Mucosa of rectum (tissue), 2 donors: ENCODE results near the gene CERKL.

Source experiments
- H3K27ac ChIP-seq, 2 donors: one replicate each; pipeline ENCODE4 v1.7.0; 2013; ENCODE audit warnings: inconsistent platforms in 2 of 2, low read depth in 2 of 2, low read length in 2 of 2
- H3K27me3 ChIP-seq, 2 donors: one replicate each; pipeline ENCODE4 v1.7.0; 2013; ENCODE audit warnings: low read length in 2 of 2; ENCODE audit not compliant: control insufficient read depth in 2 of 2, insufficient read depth in 2 of 2
- H3K36me3 ChIP-seq, 2 donors: one replicate each; pipeline ENCODE4 v1.7.0; 2013; ENCODE audit warnings: low read length in 2 of 2; ENCODE audit not compliant: control insufficient read depth in 2 of 2, insufficient read depth in 2 of 2
- H3K4me1 ChIP-seq, 2 donors: one replicate each; pipeline ENCODE4 v1.7.0; 2013; ENCODE audit warnings: low read length in 2 of 2, mild to moderate bottlenecking in 1 of 2; ENCODE audit not compliant: control insufficient read depth in 2 of 2, insufficient read depth in 2 of 2
- H3K4me3 ChIP-seq, 2 donors: one replicate each; pipeline ENCODE4 v1.7.0; 2013; ENCODE audit warnings: low read length in 2 of 2
- H3K9ac ChIP-seq, 2 donors: one replicate each; pipeline ENCODE4 v1.7.0; 2013; ENCODE audit warnings: low read length in 2 of 2, low read depth in 1 of 2, mild to moderate bottlenecking in 1 of 2
- H3K9me3 ChIP-seq, 2 donors: one replicate each; pipeline ENCODE4 v1.7.0; 2013; ENCODE audit warnings: low read length in 2 of 2; ENCODE audit not compliant: control insufficient read depth in 2 of 2
- donor health status: healthy.
- donor health status: Normal muscosa, but diverticular disease.

Gene CERKL

DNA sequence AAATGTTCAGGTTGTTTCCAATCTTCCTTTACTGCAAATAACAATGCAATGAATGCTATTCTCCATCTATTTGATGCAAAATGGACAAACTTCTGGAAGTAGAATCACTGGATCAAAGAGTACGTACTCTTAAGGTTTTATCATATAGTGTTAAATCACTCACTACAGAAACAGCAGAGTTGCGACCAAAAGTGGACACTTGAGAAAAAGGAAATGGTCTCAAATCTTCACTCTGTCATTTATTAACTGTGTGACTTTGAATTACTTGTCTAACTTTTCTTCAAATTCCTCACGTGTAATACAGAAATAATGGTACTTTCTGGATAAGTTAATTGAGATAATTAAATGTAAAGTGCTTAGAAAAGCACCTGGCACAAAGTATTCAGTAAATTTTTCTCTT is 78.1 kb downstream of the CERKL start:
- Histone ChIP-seq H3K9me3 (no peaks in the 10 kb centered on the region), H3K36me3 (no peaks in the 10 kb centered on the region), H3K27ac (no peak overlapping the region), H3K4me3 (no peak overlapping the region), H3K4me1 (no peaks in the 10 kb centered on the region), H3K27me3 (peaks cover 0 to 3% of the 10 kb centered on the region in 2 donors), H3K9ac (no peak overlapping the region)

DNA sequence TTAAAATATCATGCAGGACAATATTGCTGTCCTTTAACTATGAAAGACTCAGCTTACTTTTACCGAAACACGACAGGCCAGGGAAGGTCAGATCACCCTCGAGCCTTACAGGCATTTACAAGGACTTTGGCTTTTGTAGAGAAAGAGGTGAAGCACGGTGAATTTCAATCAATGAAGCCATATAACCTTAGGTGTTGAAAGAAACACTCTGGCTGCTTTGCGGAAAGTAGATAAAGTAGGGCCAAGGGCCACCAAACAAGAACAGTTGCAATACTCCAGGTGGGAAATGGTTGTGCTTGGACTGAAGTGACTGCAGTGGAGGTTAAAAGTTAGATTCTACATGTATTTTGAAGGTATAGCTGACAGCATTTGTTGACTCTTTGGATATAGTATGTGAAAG is 80.5 kb downstream of the CERKL start:
- Histone ChIP-seq H3K36me3 (no peaks in the 10 kb centered on the region), H3K27ac (no peak overlapping the region), H3K9ac (no peak overlapping the region), H3K4me1 (no peaks in the 10 kb centered on the region), H3K27me3 (peaks cover 0 to 3% of the 10 kb centered on the region in 2 donors), H3K4me3 (no peak overlapping the region), H3K9me3 (no peaks in the 10 kb centered on the region)

DNA sequence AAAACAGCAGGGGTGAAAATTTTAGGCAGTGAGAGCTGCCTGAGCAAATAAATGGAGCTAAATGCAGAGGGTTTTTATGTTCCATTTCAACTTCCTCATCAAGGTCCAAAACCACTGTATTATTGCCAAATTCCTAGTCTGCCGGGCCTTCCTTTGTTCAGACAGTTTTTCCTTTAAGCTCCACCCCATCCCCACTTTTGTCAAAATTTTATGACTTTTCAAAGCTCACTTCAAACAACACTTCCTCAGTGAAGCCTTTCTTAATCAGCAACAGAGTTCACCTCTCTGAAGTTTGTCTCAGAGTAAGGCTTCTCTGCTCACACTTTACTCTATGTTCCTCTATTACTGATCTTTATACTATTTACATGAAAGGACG is 81.3 kb downstream of the CERKL start:
- Histone ChIP-seq H3K27ac (no peak overlapping the region), H3K4me1 (no peaks in the 10 kb centered on the region), H3K4me3 (no peak overlapping the region), H3K9ac (no peak overlapping the region), H3K27me3 (peaks cover 0 to 3% of the 10 kb centered on the region in 2 donors), H3K36me3 (no peaks in the 10 kb centered on the region), H3K9me3 (no peaks in the 10 kb centered on the region)

DNA sequence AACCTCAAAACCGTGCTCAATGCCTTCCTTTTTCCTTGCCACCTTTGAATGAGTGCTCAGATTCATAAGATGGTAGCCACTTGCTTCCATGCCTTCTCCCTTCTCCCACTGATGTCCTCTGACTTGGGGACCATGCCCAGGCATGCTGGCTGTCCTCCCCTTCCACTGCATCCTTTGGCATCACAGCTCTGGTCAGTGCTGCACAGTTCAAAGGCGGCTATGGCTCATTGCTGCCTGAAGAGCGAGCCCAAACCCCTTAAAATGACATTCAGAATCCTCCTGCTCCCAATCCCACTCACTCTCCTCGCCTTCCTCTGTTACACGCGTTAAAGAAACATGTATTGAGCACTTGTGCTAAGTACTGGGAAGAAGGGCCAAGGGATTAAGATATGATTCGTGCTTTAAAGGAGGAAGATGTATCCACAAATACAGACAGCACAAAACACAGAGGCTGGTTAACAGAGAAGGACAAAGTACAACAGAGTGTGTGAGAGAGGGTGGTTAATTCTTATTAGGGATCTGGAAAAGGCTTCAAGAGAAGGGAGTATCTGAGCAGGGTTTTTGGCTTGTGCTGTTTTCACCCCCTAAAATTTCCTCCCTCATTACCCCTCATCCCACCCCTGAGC is 81.8 kb downstream of the CERKL start:
- Histone ChIP-seq H3K36me3 (no peaks in the 10 kb centered on the region), H3K4me3 (no peak overlapping the region), H3K9ac (no peak overlapping the region), H3K4me1 (no peaks in the 10 kb centered on the region), H3K9me3 (no peaks in the 10 kb centered on the region), H3K27ac (no peak overlapping the region), H3K27me3 (peaks cover 0 to 3% of the 10 kb centered on the region in 2 donors)

DNA sequence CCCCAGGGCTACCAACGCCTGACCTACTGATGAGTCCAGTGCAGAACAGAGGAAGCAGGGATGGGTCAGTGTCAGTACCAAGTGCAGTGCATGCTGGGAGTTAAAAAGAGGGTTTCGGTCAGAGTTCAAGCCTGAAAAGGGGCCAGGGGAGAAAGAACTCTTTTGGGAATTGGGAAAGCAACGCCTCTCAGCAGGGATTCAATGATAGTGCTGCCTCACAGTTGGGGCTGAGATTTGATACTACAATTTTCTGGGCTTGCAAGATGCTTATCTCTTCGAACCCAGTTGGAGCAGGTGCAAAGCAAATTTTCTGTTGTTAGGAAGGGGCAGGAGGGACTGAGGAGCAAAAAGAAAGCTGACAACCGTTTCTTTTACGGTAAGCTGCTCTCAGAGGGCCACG is 82.6 kb downstream of the CERKL start:
- Histone ChIP-seq H3K9me3 (no peaks in the 10 kb centered on the region), H3K27ac (no peak overlapping the region), H3K4me3 (no peak overlapping the region), H3K27me3 (peaks cover 0 to 3% of the 10 kb centered on the region in 2 donors), H3K9ac (no peak overlapping the region), H3K36me3 (no peaks in the 10 kb centered on the region), H3K4me1 (no peaks in the 10 kb centered on the region)

DNA sequence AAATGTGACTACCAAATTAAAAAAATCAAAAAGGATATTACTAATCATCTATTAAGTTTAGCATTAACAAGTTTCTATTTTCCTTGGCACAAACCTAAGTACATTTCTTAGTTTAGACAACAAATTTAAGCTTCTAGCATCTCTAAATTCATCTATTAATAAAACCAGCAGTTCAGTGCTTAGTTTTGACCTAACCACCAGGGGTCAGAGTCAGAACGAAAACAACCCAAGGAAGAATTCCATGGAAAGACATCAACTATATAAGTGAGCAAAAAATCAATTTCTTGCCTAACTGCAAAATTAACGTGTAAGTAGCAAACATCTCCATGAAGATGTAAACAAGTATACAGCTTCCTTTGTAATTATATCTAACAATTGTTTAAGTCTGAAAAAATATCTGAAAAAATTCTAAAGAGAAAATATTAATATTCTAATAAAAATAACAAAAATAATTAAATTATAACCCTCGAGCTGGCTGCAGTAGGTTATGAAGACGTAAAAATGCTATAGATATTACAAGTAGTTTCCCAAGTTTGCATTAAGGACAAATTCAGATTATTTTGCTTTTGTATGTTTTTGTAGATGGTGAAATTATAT is 83.7 kb downstream of the CERKL start:
- Histone ChIP-seq H3K9me3 (no peaks in the 10 kb centered on the region), H3K9ac (no peak overlapping the region)

DNA sequence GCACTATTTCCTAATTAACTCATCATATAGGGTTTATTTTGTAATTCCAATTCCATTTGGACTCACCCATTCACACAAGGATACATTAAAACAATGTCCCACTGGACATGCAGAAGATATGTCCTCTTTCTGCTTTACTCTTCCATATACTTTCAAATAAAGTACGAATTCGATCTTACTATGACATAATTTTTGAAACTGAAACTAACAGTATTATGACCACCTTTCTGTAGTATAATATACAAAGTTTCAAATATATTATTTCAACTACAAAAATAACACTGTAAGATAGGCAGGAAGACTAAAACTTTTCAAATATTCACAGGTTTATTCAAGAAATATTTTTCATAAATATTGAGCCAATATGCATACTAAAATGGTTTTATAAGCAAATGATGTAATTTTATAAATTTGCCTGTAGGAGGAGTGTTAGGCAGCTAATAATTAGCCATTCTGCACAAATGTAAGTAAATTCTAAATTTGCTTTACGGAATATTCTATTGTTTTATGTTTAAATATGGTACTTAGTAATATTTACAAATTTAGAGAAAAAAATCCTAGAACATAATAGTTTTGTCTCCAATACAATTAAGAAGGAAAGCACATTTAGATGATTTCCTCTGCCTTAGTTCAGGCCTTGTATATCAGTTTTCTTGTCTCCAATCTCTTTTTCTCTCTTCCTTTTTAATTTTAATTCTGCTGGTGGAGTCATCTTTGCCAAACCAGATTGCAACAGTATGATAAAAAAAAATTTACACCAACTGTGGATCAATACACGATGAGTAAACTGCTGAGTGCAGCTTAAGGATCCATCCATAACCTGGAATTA is 85.9 kb downstream of the CERKL start:
- Histone ChIP-seq H3K36me3 (no peaks in the 10 kb centered on the region), H3K27ac (no peak overlapping the region), H3K9ac (no peak overlapping the region), H3K4me3 (no peak overlapping the region), H3K4me1 (no peaks in the 10 kb centered on the region), H3K27me3 (peaks cover 0 to 3% of the 10 kb centered on the region in 2 donors), H3K9me3 (no peaks in the 10 kb centered on the region)

More for the DNA sequence above, 83.7 kb downstream of the CERKL start:
- no peaks in the 10 kb centered on the region for H3K36me3 ChIP-seq
- no peak overlapping the region for H3K4me3 ChIP-seq
- no peak overlapping the region for H3K27ac ChIP-seq
- no peaks in the 10 kb centered on the region for H3K4me1 ChIP-seq
- peaks cover 0 to 3% of the 10 kb centered on the region in 2 donors for H3K27me3 ChIP-seq

DNA sequence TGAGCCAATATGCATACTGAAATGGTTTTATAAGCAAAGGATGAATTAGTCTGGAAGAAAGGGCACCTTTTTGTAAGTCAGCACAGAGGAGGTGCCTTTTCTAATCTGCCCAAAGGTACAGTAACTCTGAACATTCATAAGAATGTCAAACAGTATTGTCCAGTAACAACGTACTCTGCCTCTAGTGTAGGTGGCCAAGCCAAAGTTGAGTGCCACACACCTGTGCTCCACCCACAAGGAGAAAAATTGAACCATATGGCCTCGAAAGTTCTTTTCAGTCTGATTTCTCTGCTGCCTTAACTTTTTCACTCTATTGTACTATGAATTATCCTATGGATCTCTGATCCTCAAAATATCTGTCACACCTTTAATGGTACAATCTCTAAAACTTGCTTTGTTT is 86.8 kb downstream of the CERKL start:
- H3K36me3 ChIP-seq = no peaks in the 10 kb centered on the region

DNA sequence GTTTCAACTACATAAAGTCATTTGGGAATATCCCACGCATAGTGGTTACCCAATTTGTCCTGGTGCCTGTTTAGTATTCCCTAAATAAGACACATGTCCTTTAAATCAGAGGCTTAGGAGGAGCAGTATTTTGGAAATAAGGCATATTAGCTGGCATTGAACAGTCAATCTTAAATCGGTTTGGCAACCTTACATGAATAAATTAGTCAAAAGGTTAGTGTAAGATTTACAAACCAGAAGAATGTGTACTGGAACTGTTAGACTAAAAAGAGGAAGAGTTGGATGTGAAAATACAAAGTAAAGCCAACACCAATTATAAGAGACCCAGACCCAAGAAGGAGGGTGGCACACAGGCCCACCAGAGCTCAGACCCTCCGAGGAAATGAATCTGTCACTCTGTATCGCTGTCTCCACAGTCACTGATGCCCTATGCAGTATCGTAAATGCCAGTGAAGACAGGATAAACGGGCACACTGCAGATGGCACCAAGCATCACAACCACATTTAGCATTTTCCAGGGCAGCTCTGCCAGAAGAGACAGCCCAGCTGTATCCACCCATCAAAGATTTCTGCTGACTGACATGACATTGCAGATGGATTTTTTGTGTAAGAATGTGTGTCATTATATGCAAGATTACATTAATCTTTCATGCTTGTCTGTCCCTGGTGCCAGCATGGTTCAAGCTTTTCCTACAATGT is 90.4 kb downstream of the CERKL start:
- Histone ChIP-seq H3K27me3 (no peaks in the 10 kb centered on the region), H3K9ac (no peak overlapping the region), H3K36me3 (no peaks in the 10 kb centered on the region), H3K27ac (no peak overlapping the region), H3K4me3 (no peak overlapping the region), H3K4me1 (no peaks in the 10 kb centered on the region), H3K9me3 (no peaks in the 10 kb centered on the region)

More for the DNA sequence above, 86.8 kb downstream of the CERKL start:
- Histone ChIP-seq H3K9ac (no peak overlapping the region), H3K4me1 (no peaks in the 10 kb centered on the region), H3K9me3 (no peaks in the 10 kb centered on the region), H3K27me3 (peaks cover 0 to 3% of the 10 kb centered on the region in 2 donors), H3K4me3 (no peak overlapping the region), H3K27ac (no peak overlapping the region)
